Activated CD4-positive, alpha-beta memory T cell treated with anti-CD3 and anti-CD28 coated beads, Interleukin-2, amount 10 ng/mL, durations not matched to agents 7 days and 5 days (primary cell): ENCODE data around the gene SGMS1. TPM values are rescaled to one million over a fixed set of nuclear protein-coding genes. Genes with fewer than 3 reads are reported as not detected.

ENCODE experiments used
- CTCF ChIA-PET: fragments of 350-600 bp; sonication (Branson Sonifier 250); formaldehyde crosslinking; loops from one replicate; lab custom pipeline; 2021; ENCODE audit warnings: antibody characterized with exemption, inconsistent platforms; lab: Charles Lee
- POLR2A ChIA-PET: fragments of 350-600 bp; sonication (Branson Sonifier 250); formaldehyde crosslinking; loops from one replicate; lab custom pipeline; 2021; ENCODE audit warnings: antibody characterized with exemption; lab: Charles Lee
- DNase-seq: peaks from one replicate; pipeline ENCODE4 v3.0.0-alpha.2; 2020
- H3K27ac Mint-ChIP-seq: one replicate; pipeline ENCODE4 v1.8.0; 2021; ENCODE audit warnings: mild to moderate bottlenecking, mixed read lengths
- H3K27me3 Mint-ChIP-seq: one replicate; pipeline ENCODE4 v1.8.0; 2021; ENCODE audit warnings: mixed read lengths
- H3K36me3 Mint-ChIP-seq: one replicate; pipeline ENCODE4 v1.8.0; 2021; ENCODE audit warnings: low read depth, mixed read lengths
- H3K4me1 Mint-ChIP-seq: one replicate; pipeline ENCODE4 v1.8.0; 2021; ENCODE audit warnings: mixed read lengths
- H3K4me3 Mint-ChIP-seq: one replicate; pipeline ENCODE4 v1.8.0; 2021; ENCODE audit warnings: mild to moderate bottlenecking, mixed read lengths
- H3K9me3 Mint-ChIP-seq: one replicate; pipeline ENCODE4 v1.8.0; 2021; ENCODE audit warnings: mixed read lengths
- total RNA-seq, 2 experiments: library from RNA; stranded (reverse); gene quantifications; one replicate each; pipeline ENCODE4 v1.2.3, GENCODE V29; 2021

Gene SGMS1
- total RNA-seq, 2 experiments from 2014 or later, result 18.9 to 19.9 TPM

DNA sequence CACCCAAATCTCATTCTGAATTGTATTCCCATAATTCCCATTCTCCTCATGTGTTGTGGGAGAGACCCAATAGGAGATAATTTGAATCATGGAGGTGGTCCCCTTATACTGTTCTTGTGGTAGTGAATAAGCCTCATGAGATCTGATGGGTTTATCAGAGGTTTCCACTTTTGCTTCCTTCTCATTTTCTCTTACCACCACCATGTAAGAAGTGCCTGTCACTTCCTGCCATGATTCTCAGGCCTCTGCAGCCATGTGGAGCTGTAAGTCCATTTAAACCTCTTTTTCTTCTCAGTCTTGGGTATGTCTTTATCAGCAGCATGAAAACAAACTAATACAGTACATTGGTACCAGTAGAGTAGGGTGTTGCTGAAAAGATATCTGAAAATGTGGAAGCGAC is 274.2 kb downstream of the SGMS1 start:
- POLR2A ChIA-PET, result no interaction called here
- peaks cover 21% of the 10 kb centered on the region for H3K9me3 Mint-ChIP-seq
- CTCF ChIA-PET, result no interaction called here
- no peak for DNase-seq
- no peaks in the 10 kb centered on the region for H3K27me3 Mint-ChIP-seq
- H3K27ac Mint-ChIP-seq, result no peak overlapping the region
- peaks cover 17% of the 10 kb centered on the region for H3K4me1 Mint-ChIP-seq
- no peak overlapping the region for H3K4me3 Mint-ChIP-seq
- peaks cover 40% of the 10 kb centered on the region for H3K36me3 Mint-ChIP-seq

- H3K9me3 Mint-ChIP-seq, result peaks cover 21% of the 10 kb centered on the region
- no peaks in the 10 kb centered on the region for H3K27me3 Mint-ChIP-seq
- H3K4me3 Mint-ChIP-seq, result no peak overlapping the region
- no peak for DNase-seq
- CTCF ChIA-PET, result no interaction called here
- peaks cover 49% of the 10 kb centered on the region for H3K36me3 Mint-ChIP-seq
- peaks cover 18% of the 10 kb centered on the region for H3K4me1 Mint-ChIP-seq
- no peak overlapping the region for H3K27ac Mint-ChIP-seq
- POLR2A ChIA-PET, result no interaction called here
Observed at GRCh38 chr10:50347394-50347802, 276.4 kb downstream of the SGMS1 start.

DNA sequence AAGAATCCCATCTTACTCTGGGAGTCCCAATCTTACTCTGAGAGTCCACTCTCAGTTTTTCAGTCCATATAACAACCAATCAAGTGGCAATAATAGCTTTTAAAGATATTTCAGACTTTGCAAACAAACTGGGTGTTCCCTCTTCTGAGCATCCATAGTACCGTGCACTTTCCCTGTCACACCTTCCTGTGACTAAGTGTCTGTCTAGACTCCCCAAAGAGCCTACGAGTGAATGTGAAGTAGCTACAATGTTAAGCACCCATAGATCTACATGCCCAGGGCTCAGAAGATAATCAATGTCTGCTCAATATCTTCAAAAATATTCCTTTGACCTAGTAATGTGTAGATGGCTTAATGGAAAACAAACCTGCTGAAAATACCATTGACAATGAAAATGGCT is 276.8 kb downstream of the SGMS1 start:
- Mint-ChIP-seq H3K9me3 (peaks cover 21% of the 10 kb centered on the region), H3K4me1 (peaks cover 18% of the 10 kb centered on the region), H3K27ac (no peak overlapping the region), H3K36me3 (peaks cover 53% of the 10 kb centered on the region), H3K27me3 (no peaks in the 10 kb centered on the region), H3K4me3 (no peak overlapping the region)
- ChIA-PET POLR2A (no interaction called here), CTCF (no interaction called here)
- no peak for DNase-seq

GRCh38 chr10:50345545-50345944 is 278.2 kb downstream of the SGMS1 start:
- peaks cover 14% of the 10 kb centered on the region for H3K9me3 Mint-ChIP-seq
- peaks cover 18% of the 10 kb centered on the region for H3K4me1 Mint-ChIP-seq
- ChIA-PET CTCF (no interaction called here), POLR2A (no interaction called here)
- no peaks in the 10 kb centered on the region for H3K27me3 Mint-ChIP-seq
- DNase-seq, result no peak
- H3K36me3 Mint-ChIP-seq, result peaks cover 46% of the 10 kb centered on the region
- H3K4me3 Mint-ChIP-seq, result no peak overlapping the region
- H3K27ac Mint-ChIP-seq, result no peak overlapping the region

DNA sequence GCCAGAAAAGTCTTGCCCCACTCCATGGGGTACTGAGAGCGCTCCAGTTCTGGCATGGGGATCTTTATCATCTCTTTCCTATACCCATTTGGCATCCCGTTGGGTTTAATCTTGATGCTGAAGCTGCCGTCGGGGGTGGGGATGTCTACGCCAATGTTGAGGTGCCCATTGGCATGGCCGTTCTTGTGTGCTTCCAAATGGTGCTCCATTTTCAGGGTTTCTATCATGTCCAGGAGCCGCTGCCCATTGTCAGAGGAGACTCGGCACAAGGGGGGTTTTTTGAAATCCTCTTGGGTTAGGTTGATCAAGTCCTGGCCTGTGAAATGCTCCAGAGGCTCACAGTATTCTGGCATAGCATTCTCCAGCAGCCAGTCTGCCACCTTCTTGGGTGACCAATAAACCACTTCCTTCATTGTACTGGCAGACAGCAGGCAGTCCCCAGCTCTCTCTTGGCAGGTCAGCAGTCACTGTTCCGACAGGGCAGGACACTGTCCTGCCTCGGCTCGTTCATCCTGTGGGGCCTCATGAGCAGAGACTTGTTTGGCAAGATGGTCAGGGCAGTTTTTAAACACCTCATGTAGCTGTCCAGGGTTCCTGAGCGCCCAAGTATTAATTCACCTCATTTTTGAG is 279.9 kb downstream of the SGMS1 start:
- H3K36me3 Mint-ChIP-seq, result peaks cover 43% of the 10 kb centered on the region
- H3K4me3 Mint-ChIP-seq, result no peak overlapping the region
- no peak for DNase-seq
- peaks cover under 1% of the 10 kb centered on the region for H3K9me3 Mint-ChIP-seq
- peaks cover 18% of the 10 kb centered on the region for H3K4me1 Mint-ChIP-seq
- POLR2A ChIA-PET, result no interaction called here
- H3K27ac Mint-ChIP-seq, result no peak overlapping the region
- CTCF ChIA-PET, result no interaction called here
- no peaks in the 10 kb centered on the region for H3K27me3 Mint-ChIP-seq

GRCh38 chr10:50341987-50342386 is 281.8 kb downstream of the SGMS1 start:
- POLR2A ChIA-PET, result no interaction called here
- Mint-ChIP-seq H3K36me3 (peaks cover 38% of the 10 kb centered on the region), H3K27me3 (no peaks in the 10 kb centered on the region), H3K27ac (no peak overlapping the region), H3K4me3 (no peak overlapping the region), H3K4me1 (peaks cover 5% of the 10 kb centered on the region), H3K9me3 (no peaks in the 10 kb centered on the region)
- DNase-seq, result no peak
- CTCF ChIA-PET, result no interaction called here

- no peak for DNase-seq
- Mint-ChIP-seq H3K4me1 (peaks cover 30% of the 10 kb centered on the region), H3K9me3 (no peaks in the 10 kb centered on the region), H3K27ac (no peak overlapping the region), H3K36me3 (peaks cover 38% of the 10 kb centered on the region), H3K27me3 (no peaks in the 10 kb centered on the region), H3K4me3 (no peak overlapping the region)
- ChIA-PET CTCF (no interaction called here), POLR2A (interaction anchor here (1.1 kb wide), 1 partner anchor 10 kb away, joined by 3 read pairs; no protein-coding TSS in a partner anchor)
Observed at GRCh38 chr10:50336140-50336539, 287.6 kb downstream of the SGMS1 start.

- Mint-ChIP-seq H3K4me3 (no peak overlapping the region), H3K36me3 (peaks cover 33% of the 10 kb centered on the region)
- CTCF ChIA-PET, result no interaction called here
Observed at GRCh38 chr10:50335397-50335796, 288.4 kb downstream of the SGMS1 start.

DNA sequence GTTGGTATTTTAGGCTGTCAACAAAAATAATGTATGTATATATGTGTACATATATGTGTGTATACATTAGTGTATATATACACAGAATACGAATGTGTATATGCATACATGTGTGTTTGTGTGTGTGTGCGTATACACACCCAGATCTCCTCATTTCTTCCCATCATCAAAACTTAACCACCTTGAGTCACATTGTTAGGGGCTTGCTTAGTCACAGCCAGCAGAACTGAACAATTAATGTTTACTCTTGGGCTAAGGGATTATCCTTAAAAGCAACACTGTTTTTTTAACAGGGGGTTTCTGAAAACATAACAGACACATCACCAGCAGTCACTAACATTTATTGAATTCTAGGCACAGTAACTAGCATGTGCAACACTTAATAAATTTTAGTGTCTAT is 289.5 kb downstream of the SGMS1 start:
- Mint-ChIP-seq H3K4me1 (peaks cover 34% of the 10 kb centered on the region), H3K36me3 (peaks cover 23% of the 10 kb centered on the region), H3K9me3 (no peaks in the 10 kb centered on the region), H3K4me3 (no peak overlapping the region), H3K27ac (no peak overlapping the region), H3K27me3 (no peaks in the 10 kb centered on the region)
- POLR2A ChIA-PET, result no interaction called here
- no peak for DNase-seq
- CTCF ChIA-PET, result no interaction called here

More at GRCh38 chr10:50335397-50335796, 288.4 kb downstream of the SGMS1 start:
- POLR2A ChIA-PET, result no interaction called here
- Mint-ChIP-seq H3K9me3 (no peaks in the 10 kb centered on the region), H3K27ac (no peak overlapping the region), H3K27me3 (no peaks in the 10 kb centered on the region), H3K4me1 (peaks cover 32% of the 10 kb centered on the region)
- DNase-seq, result no peak

GRCh38 chr10:50333872-50334271 is 289.9 kb downstream of the SGMS1 start:
- Mint-ChIP-seq H3K36me3 (peaks cover 19% of the 10 kb centered on the region), H3K9me3 (no peaks in the 10 kb centered on the region), H3K4me1 (peaks cover 35% of the 10 kb centered on the region), H3K4me3 (no peak overlapping the region), H3K27me3 (no peaks in the 10 kb centered on the region), H3K27ac (no peak overlapping the region)
- no peak for DNase-seq
- ChIA-PET CTCF (no interaction called here), POLR2A (no interaction called here)

GRCh38 chr10:50332108-50332842 is 291.5 kb downstream of the SGMS1 start:
- Mint-ChIP-seq H3K27ac (no peak overlapping the region), H3K4me3 (no peak overlapping the region), H3K36me3 (peaks cover 25% of the 10 kb centered on the region), H3K4me1 (peaks cover 36% of the 10 kb centered on the region), H3K27me3 (no peaks in the 10 kb centered on the region), H3K9me3 (no peaks in the 10 kb centered on the region)
- no peak for DNase-seq
- ChIA-PET CTCF (no interaction called here), POLR2A (no interaction called here)

- Mint-ChIP-seq H3K4me1 (peaks cover 44% of the 10 kb centered on the region), H3K27ac (no peak overlapping the region), H3K36me3 (peaks cover 31% of the 10 kb centered on the region), H3K4me3 (no peak overlapping the region), H3K9me3 (no peaks in the 10 kb centered on the region), H3K27me3 (no peaks in the 10 kb centered on the region)
- ChIA-PET POLR2A (interaction anchor here (1.4 kb wide), 1 partner anchor 87 kb away, joined by 3 read pairs; no protein-coding TSS in a partner anchor), CTCF (no interaction called here)
- DNase-seq, result no peak
Observed at GRCh38 chr10:50331486-50331885, 292.3 kb downstream of the SGMS1 start.

GRCh38 chr10:50326757-50327701 is 296.7 kb downstream of the SGMS1 start:
- CTCF ChIA-PET, result interaction anchor here (1.4 to 2.0 kb wide), 2 partner anchors 12 to 15 kb away, joined by 4 to 7 read pairs; no protein-coding TSS in a partner anchor
- POLR2A ChIA-PET, result no interaction called here

More at GRCh38 chr10:50326757-50327701, 296.7 kb downstream of the SGMS1 start:
- no peak for DNase-seq
- no peaks in the 10 kb centered on the region for H3K9me3 Mint-ChIP-seq
- no peak overlapping the region for H3K4me3 Mint-ChIP-seq
- peaks cover 52% of the 10 kb centered on the region for H3K4me1 Mint-ChIP-seq
- no peaks in the 10 kb centered on the region for H3K27me3 Mint-ChIP-seq
- H3K36me3 Mint-ChIP-seq, result peaks cover 36% of the 10 kb centered on the region
- H3K27ac Mint-ChIP-seq, result peak overlapping the region; percentile 17
